Neural progenitor cell (in vitro differentiated cells): Measurements from ENCODE around the gene GSDME.

Source experiments
- EZH2 ChIP-seq: fragments of 200-600 bp; sonication (generic); IDR thresholded peaks from 2 replicates; pipeline ENCODE4 v1.6.1; 2017; ENCODE audit warnings: antibody characterized with exemption, mild to moderate bottlenecking, moderate library complexity
- EZH2phosphoT487 ChIP-seq: fragments of 200-600 bp; sonication (generic); IDR thresholded peaks from 2 replicates; pipeline ENCODE4 v1.6.1; 2017; ENCODE audit warnings: antibody characterized with exemption
- TF ChIP-seq, protein P1 (sequence below): fragments of 200-600 bp; sonication (generic); IDR thresholded peaks from 2 replicates; pipeline ENCODE4 v1.5.1; 2017; ENCODE audit warnings: antibody characterized with exemption, mild to moderate bottlenecking

DNA sequence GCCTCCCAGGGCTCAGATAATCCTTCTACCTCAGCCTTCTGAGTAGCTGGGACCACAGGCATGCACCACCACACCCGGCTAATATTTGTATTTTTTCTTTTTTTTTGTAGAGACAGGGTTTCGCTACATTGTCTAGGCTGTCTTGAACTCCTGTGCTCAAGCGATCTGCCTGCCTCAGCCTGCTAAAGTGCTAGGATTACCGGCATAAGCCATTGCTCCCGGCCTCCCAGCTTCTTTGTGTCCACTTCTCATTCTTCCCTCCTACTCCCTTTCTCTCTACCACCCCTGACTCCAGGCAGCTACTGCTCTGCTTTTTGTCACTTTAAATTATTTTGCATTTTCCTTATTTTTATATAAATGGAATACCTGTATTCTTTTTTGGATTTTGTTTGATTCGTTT lies 100.7 kb downstream of the GSDME start:
- TF ChIP-seq, protein P1, sequence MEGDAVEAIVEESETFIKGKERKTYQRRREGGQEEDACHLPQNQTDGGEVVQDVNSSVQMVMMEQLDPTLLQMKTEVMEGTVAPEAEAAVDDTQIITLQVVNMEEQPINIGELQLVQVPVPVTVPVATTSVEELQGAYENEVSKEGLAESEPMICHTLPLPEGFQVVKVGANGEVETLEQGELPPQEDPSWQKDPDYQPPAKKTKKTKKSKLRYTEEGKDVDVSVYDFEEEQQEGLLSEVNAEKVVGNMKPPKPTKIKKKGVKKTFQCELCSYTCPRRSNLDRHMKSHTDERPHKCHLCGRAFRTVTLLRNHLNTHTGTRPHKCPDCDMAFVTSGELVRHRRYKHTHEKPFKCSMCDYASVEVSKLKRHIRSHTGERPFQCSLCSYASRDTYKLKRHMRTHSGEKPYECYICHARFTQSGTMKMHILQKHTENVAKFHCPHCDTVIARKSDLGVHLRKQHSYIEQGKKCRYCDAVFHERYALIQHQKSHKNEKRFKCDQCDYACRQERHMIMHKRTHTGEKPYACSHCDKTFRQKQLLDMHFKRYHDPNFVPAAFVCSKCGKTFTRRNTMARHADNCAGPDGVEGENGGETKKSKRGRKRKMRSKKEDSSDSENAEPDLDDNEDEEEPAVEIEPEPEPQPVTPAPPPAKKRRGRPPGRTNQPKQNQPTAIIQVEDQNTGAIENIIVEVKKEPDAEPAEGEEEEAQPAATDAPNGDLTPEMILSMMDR, result no peak
- TF ChIP-seq EZH2 (no peak), EZH2phosphoT487 (no peak)
